Right ventricle myocardium superior (tissue), 1 donor: ENCODE results near the gene BBOX1. TPM values are rescaled to one million over a fixed set of nuclear protein-coding genes. Genes with fewer than 3 reads are reported as not detected.
"Not testable (repeated sequence)": the region's sequence is repeated elsewhere in the genome, so short reads cannot be mapped to it uniquely, and the experiment has no call there.

Source experiments
- ATAC-seq: fragments of 200-7000 bp; cut with Tn5 transposase; one replicate; pipeline ENCODE4 v1.9.1; 2020; ENCODE audit warnings: mild to moderate bottlenecking; ENCODE audit not compliant: poor library complexity
- DNase-seq: peaks from one replicate; pipeline ENCODE4 v3.0.0-alpha.2; 2020
- intact Hi-C: fragments of 100-400 bp; cut with DNase I; formaldehyde crosslinking; loops from one replicate; pipeline ENCODE4 v1.11.2; 2022
- total RNA-seq: library from RNA; stranded (reverse); fragmentation: NEBNext Ultra II Directional; extraction: Animal tissue kit (Norgen Biotek cat#: 25700); gene quantifications from one replicate; pipeline ENCODE4 v1.2.1, GENCODE V29; 2021
- donor health status: DM: no; HTN: yes; CAD: no; lungs with severe emphysema.

BBOX1 gene
- total RNA-seq, 1 donor from 2014 or later, result not detected

DNA sequence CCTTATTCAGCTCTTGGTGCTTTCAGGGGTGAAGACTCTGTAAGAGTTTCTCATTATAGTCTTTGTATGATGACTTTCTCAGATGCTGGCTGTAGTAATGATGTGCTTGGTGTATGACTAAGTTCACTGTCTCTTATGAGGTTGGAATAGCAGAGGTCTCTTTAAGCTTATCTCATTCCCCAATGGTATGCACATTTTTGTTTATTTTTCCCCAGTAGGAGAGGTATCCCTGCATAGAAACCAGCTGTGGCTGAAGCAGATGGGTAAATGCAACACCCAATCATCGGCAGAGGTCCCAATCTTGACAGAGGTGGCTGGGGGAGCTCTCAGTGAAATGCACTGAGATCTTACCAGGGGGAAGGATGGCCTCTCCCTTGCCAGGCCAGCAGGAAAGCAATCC is 34.6 kb downstream of the BBOX1 start:
- no peak for ATAC-seq
- intact Hi-C loops, result no loop called here
- DNase-seq, result no peak

DNA sequence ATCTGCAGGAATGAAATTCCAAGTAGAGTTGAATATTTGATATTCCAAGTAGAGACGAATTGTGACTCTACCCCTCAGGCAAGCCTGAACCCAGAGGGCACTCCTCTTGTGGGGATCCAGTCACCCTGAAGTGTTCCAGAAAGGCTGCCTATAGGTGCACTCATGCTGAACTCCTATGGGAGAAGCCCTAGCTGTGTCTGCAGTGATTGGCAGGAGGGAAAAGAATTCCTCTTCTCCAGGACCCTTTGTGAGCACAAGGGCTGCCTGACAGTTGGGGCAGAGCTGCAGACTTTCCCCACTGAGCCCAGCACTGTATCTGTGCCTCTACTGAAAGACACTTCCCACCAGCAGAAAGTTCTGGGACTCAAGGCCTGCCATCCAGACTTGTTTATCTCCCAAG is 35.0 kb downstream of the BBOX1 start:
- ATAC-seq (no peak), DNase-seq (no peak)
- intact Hi-C loops, result no loop called here

DNA sequence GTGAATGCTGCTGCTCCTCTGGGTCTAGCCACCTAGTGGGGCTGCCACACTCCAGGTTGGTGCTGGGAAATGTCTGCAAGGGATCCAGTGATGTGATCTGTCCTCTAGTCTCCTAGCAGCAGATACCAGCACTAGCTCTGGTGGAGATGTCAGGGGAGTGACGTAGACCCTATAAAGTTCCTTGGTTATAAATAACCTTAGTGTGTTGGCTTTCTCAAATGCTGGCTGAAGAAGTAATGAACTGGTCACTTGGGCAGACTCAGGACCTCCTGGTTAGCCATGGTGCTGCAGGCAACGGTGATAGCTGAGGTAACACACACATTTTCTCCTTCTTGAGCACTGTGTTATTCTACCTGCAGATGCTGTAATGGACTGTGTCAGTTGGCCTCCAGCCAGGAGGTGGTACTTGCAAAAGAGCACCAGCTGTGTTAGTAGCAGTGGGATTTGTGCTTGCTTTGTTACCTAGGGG is 35.5 kb downstream of the BBOX1 start:
- ATAC-seq (no peak), DNase-seq (no peak)
- intact Hi-C loops, result no loop called here

DNA sequence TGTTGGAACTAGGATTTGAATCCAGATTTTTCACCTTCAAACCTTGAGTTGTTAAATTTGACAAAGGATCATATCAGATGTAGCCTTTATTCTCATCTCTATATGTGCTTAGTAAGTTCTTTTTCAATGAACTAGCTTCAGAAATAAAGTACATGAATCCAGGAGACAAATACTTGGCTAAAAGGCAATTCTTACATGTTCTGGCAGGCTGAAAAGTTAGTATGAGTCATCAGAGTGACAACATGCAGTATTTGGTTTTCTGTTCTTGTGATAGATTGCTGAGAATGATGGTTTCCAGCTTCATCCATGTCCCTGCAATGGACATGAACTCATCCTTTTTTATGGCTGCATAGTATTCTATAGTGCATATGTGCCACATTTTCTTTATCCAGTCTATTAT is 40.4 kb downstream of the BBOX1 start:
- intact Hi-C loops, result no loop called here
- no peak for ATAC-seq
- no peak for DNase-seq

DNA sequence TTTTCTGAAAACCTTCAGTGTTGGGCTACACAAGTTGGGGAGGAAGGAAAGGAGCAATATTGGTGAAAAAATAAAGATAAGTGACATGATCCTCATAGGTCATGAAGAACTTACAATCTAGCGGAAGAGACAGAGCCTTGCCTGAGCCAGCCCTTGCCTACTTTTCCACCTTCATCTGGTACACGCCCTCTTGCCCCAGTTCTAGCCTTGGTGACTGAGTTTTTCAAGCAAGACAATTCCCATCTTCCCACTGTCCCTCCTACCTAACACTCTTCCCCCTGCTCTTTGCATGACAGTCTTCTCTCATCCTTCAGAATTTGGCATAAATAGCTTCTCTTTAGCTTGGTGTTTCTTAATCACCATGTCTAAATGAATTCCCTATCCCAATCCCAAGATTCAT is 42.6 kb downstream of the BBOX1 start:
- ATAC-seq, result no peak
- intact Hi-C loops, result no loop called here
- DNase-seq, result no peak

DNA sequence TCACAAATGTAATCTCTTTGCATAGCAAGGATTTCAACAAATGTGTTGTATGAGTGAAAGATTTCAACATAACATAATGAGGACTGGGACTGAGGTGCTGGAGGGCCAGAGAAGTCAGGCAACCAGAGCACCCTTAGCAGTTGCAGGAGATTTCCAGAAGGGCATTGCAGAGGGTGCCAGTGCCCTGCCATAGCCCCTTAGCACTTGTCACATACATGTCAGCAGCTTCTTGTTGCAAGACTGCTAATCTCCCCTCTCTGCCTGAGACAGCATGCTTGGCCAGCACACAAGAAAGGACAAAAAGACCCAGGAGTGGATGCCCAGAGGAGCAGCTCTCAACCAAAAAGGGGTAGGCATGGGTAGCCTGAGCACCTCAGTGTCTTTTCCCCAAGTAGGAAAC is 43.2 kb downstream of the BBOX1 start:
- DNase-seq, result no peak
- peak; percentile 46 for ATAC-seq
- intact Hi-C loops, result no loop called here

DNA sequence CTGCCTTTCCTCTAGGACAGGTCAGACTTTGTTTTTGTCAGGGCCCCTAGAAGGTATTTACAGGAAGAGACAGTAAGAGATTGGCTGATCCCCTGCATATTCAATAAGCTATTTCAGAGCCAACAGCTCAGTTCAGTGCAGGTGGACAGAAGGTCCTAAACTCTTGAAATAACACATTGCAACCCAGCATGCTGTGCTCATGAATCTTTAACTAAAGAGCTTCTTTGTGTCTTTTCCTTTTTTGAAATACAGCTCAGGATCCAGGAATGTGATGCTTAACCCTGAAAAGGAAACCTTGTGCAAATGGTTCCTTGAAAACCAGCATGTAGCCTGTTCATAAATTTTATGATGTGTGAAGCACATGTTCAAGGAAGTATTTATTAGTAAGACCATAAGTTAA is 43.9 kb downstream of the BBOX1 start:
- DNase-seq, result no peak
- intact Hi-C loops, result no loop called here
- no peak for ATAC-seq

DNA sequence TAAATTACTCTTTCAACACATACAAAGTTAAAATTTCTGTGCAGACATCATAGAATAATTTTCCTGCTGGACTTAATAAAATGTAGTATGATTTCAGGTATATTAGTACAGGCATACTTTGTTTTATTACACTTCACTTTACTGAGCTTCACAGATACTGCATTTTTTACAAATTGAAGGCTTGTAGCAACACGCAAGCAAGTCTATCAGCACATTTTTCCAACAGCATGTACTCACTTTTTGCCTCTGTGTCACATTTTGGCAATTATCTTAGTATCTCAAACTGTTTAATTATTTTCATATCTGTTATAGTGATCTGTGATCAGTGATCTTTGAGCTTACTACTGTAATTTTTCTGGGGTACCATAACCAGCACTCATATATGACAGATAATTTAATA is 44.5 kb downstream of the BBOX1 start:
- ATAC-seq, result no peak
- intact Hi-C loops, result no loop called here
- no peak for DNase-seq

DNA sequence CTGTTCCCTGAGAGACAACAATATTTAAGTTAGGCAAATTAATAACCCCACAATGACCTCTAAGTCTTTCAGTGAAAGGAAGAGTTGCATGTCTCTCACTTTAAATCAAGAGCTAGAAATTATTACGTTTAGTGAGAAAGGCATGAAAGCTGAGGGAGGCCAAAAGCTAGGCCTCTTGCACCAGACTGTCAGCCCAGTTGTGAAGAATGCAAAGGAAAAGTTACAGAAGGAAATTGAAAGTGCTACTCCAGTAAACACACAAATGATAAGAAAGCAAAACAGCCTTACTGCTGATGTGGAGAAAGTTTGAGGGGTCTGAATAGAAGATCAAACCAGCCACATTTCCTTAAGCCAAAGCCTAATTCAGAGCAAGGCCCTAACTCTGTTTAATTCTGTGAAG is 45.0 kb downstream of the BBOX1 start:
- no peak for ATAC-seq
- DNase-seq, result no peak
- intact Hi-C loops, result no loop called here

DNA sequence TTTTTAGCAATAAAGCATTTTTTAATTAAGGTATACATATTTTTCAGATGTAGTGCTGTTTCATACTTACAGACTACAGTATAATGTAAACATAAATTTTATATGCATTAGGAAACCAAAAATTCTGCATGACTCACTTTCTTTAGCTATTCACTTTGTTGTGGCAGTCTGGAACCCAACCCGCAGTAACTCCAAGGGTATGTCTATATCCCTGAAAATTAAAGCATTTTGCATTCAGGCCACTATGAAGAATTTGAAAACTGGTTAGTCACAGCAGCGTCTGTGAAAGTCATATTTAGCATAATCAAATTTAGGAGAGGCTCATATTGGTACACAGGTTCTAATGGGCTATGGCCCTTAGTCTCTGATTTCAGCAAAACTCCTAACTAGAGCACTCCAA is 46.8 kb downstream of the BBOX1 start:
- ATAC-seq (no peak), DNase-seq (no peak)
- intact Hi-C loops, result no loop called here

DNA sequence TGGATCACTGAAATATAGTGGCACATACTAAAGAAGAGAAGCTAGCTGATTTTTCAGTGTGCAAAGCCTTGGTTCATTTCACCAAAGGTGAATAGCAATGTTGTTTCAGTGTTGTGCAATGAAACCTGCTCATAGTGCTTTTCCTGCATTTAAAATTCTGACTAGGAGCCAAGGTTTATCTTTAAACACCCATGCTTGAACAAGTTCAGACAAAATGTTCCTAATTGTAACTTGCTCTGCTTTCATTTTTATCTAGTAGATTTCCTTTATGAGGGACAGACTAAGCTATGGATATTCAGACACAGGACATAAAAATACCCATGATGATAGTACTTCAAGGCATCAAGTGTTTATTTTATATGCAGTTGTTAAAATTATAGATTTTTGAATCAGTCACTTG is 47.7 kb downstream of the BBOX1 start:
- ATAC-seq, result no peak
- no peak for DNase-seq
- intact Hi-C loops, result no loop called here

DNA sequence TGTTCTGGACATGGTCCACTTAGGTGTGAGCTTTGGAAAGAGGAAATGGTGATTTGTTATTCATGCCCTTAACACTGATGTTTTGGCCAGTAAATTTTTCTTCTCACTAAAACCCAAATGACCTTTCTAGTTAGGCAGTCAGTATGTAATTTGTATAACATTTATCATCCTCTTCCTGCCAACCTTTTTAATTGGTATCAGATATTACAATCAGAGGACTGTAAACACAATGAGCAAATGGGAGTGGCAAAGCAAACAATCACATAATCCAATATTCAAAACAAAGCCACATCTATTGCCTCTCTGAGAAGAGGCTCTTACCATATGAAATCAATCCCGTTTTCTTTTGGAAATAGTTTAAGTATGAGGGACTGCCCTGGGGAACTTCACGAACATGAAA is 49.1 kb downstream of the BBOX1 start:
- no peak for DNase-seq
- no peak for ATAC-seq
- intact Hi-C loops, result no loop called here

DNA sequence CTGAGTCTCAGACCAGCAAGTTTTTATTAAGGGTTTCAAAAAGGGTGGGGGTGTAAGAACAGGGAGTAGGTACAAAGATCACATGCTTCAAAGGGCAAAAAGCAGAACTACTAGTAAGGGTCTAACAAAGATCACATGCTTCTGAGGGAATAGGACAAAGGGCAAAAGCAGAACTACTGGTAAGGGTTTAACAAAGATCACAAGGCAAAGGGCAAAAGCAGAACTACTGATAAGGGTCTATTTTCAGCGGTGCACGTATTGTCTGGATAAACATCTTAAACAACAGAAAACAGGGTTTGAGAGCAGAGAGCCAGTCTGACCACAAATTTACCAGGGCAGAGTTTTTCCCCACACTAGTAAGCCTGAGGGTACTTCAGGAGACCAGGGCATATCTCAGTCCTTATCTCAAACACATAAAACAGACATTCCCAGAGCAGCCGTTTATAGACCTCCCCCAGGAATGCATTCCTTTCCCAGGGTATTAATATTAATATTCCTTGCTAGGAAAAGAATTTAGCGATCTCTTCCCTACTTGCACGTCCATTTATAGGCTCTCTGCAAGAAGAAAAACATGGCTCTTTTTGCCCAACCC is 49.8 kb downstream of the BBOX1 start:
- DNase-seq, intact Hi-C loops, ATAC-seq: not testable (repeated sequence)

DNA sequence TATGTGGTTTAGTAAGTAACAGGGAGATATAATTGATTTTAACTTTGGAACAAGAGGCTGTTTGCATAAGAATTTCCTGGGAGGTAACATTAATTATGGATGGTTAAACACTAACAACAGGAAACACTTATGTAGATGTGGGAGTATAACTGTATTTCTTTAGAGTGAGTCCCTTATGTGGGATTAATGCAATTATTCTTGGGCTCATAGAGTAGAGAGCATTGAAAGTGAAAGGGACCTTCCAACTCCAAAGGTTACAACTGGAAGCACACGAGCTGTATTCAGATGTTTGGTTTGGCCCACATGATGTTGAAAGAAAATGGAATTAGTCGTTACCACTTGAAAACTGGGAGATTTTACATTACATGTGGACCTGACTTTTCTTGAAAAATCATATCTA is 53.5 kb downstream of the BBOX1 start:
- intact Hi-C loops, result no loop called here
- no peak for ATAC-seq
- DNase-seq, result no peak

DNA sequence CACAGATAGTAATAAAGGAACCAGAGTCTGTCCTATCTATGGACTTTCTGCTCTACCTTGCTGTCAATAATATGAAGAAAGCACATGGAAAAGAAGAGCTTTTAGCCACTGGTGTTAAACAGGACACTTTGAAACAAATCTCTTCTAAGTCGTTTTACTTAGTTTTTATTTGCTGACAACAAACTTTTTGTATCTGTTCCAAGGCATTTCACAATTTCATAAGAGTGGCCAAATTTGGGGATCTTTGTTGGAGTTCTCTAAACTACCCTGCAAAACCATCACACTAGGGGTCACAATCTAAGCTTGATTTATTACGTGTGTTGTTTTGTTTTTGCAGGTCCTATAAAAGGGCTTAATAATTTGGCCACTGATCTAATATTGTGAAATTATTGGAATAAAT is 54.4 kb downstream of the BBOX1 start:
- peak; percentile 77 for ATAC-seq
- no peak for DNase-seq
- intact Hi-C loops, result no loop called here

DNA sequence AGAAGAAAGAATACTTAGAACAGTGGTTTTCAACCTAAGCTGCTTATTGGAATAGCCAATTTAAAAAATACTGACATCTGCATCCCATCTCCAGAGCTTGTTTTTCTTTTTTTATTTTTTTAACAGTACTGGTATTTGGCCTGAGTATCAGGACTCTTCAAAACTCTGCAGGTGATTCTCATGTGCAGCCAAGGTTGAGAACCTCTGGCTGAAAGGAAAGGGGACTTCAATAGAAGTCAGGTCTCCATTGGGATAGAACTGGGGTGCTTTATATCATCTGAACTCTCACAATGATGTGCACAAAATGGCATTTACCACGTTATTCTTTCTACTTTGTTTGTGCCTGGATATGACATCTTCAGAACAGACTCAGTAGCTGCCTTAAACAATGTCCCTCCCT is 55.3 kb downstream of the BBOX1 start:
- ATAC-seq (no peak), DNase-seq (no peak)
- intact Hi-C loops, result no loop called here

DNA sequence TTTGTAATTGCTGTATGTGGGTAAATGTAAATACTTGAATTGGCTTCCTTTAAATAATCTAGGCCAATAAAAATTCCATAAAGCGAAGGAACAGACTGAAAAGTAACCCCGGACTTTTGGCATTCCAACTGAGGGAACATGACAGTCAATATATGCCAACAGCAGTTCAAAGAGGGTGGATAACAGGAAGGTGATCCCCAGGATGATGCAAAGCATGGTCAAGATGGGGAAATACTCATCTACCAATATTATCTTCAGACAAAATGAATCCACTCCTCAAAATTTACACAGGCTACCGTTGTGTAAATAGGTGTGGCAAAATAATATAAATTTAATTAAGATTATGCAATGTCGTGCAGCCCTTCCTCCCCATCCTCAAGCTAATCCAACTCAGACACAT is 56.9 kb downstream of the BBOX1 start:
- DNase-seq (no peak), ATAC-seq (no peak)
- intact Hi-C loops, result no loop called here

DNA sequence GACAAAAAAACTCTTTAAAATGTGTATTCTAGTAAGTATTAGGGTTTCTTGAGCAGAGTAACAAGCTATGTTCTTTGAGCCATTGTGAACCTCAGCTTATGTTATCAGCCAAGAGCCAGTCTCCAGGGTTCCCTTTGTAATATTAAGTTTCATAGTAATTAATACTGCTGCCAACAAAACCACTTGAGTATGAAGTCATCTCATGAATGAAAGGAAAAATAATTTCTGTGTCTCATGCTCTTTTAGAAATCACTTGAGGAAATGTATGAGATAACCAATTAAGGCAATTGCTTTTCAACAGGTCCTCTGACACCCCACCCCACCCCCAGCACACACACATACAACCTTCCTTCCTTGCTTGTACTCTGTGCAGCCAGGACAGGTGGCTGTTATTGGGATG is 59.9 kb downstream of the BBOX1 start:
- no peak for DNase-seq

DNA sequence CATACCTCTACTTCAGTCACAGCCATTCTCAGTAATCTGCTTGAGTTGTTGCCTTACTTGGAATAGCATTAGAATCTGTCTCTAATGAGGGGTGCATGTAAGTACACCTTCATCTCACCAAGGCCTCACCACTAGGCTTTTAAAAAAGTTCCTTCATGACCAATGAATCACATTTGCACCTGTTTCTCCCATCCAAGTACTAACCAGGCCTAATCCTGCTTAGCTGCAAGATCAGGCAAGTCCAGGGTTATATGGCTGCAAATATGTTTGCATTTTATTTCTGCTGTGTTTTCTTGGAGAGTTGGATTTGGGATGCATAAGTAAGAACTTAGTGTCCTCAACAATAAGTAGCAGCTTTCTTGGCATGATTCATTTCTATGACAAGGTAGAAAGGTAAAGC is 66.9 kb downstream of the BBOX1 start:
- intact Hi-C loops, result no loop called here
- DNase-seq (no peak), ATAC-seq (no peak)

More for the DNA sequence above, 59.9 kb downstream of the BBOX1 start:
- ATAC-seq, result peak; percentile 81
- intact Hi-C loops, result no loop called here

DNA sequence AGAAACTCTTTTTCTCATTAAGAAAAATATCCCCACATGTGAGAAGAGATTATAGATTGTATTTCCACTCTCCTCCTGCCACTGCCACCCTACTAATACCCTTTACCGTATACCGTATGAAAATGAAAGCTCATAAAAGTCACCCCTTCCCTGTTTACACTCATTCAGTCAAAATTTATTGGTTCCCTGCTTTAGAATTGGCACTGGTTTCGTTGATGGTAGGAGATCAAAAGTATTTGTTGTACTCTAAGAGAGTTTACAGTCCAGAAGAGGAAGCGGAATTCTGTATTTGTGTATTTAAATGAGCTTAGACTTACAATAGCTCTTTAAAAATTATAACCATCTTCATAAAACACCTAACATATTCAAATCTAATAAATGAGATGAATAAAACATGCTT is 68.2 kb downstream of the BBOX1 start:
- DNase-seq (no peak), ATAC-seq (no peak)
- intact Hi-C loops, result no loop called here

DNA sequence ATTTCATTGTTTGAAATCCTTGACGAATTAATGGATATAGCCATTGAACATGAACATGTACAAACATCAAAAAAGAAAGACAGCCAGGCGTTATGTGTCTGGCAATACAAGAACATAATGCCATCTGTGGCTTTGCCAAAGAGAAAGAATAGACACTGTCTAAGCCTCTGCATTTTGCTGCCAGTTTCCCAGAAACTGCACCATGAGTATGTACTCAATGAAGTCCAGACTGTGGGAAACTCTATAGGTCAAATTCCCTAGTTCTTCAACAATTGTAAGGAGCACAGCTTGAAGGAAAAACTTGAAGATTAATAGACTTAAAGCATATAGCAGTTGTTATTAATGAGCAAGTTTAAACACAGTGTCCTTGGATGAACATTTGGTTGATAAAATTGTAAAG is 71.3 kb downstream of the BBOX1 start:
- DNase-seq, result no peak
- no peak for ATAC-seq
- intact Hi-C loops, result no loop called here
